OCI-LY3 (cell line): Measurements from ENCODE around the gene TEX19.

ENCODE experiments used
- EZH2phosphoT487 ChIP-seq: fragments of 200-600 bp; shearing (Covaris generic); IDR thresholded peaks from 2 replicates; pipeline ENCODE4 v1.6.1; 2018; ENCODE audit warnings: antibody characterized with exemption, mixed run types, low read depth
- TF ChIP-seq, protein P1 (sequence below): fragments of 200-600, 300-600 bp; sonication (generic); IDR thresholded peaks from 2 replicates; pipeline ENCODE4 v1.5.1; 2014; ENCODE audit warnings: antibody characterized with exemption, low read length, low read depth

DNA sequence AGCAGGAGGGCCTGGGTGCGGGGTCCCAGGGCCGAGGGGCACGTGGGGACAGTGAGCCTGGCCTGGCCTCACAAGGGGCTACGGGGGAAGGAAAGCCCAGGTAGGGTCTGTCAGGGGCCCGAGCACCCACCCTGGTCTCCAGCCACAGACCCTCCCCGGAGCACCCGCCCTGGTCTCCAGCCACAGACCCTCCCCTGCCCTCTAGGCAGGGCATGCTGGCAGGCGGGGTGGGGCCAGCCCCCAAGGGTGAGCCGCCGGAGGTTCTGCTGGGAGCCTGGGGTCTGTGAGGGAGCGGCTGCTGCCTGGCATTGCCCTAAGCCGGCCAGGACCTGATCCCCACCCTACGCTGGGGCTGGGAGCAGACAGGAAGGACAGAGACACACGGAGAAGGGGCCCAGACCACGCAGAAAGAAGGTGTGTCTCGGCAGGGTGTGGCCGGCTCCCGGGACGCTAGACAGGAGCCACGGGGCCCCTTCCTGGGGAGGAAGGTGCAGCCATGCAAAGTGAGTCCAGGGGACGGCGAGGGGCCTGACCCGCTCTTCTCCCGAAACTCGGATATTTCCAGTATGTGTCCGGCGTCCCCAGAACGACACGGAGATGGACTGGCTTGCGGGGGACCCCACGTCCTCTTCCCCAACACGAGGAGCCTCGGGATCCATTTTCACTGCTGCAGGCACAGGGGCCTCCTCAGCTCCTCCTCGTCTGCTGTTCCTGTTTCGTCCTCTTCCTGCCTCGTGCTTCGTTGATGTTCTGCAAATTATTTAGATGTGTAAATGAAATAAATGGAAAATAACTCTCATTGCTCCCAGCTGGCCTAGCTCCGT lies 28.0 kb downstream of the TEX19 start:
- TF ChIP-seq, protein P1, sequence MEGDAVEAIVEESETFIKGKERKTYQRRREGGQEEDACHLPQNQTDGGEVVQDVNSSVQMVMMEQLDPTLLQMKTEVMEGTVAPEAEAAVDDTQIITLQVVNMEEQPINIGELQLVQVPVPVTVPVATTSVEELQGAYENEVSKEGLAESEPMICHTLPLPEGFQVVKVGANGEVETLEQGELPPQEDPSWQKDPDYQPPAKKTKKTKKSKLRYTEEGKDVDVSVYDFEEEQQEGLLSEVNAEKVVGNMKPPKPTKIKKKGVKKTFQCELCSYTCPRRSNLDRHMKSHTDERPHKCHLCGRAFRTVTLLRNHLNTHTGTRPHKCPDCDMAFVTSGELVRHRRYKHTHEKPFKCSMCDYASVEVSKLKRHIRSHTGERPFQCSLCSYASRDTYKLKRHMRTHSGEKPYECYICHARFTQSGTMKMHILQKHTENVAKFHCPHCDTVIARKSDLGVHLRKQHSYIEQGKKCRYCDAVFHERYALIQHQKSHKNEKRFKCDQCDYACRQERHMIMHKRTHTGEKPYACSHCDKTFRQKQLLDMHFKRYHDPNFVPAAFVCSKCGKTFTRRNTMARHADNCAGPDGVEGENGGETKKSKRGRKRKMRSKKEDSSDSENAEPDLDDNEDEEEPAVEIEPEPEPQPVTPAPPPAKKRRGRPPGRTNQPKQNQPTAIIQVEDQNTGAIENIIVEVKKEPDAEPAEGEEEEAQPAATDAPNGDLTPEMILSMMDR: no peak
- no peak for TF ChIP-seq EZH2phosphoT487
